IMR-90 (cell line): ENCODE results near the gene CTPS1. TPM values are rescaled to one million over a fixed set of nuclear protein-coding genes. Genes with fewer than 3 reads are reported as not detected.

Experiments used
- ATAC-seq: fragments of 200-7000 bp; cut with Tn5 transposase; 2 replicates; pipeline ENCODE4 v1.9.1; 2020; ENCODE audit warnings: low read depth, mild to moderate bottlenecking, moderate library complexity
- BruUV-seq: library from RNA; stranded (reverse); fragments of 400-500 nt; replicated peaks from 2 replicates; lab custom pipeline; 2021; lab: Mats Ljungman, UMichigan
- CTCF ChIA-PET: fragments of 300-600 bp; formaldehyde crosslinking; extraction: SDS; loops from one replicate; lab custom pipeline; 2021; ENCODE audit warnings: antibody characterized with exemption; lab: Yijun Ruan, JAX
- POLR2A ChIA-PET: fragments of 300-600 bp; sonication (Branson Sonifier 250); formaldehyde crosslinking; loops from one replicate; lab custom pipeline; 2022; ENCODE audit warnings: antibody characterized with exemption; ENCODE audit not compliant: unreplicated experiment; lab: Charles Lee
- DNase-seq: peaks from one replicate; pipeline ENCODE4 v3.0.0; 2013
- H2AFZ ChIP-seq: replicated peaks from 2 replicates; pipeline ENCODE3; 2013; ENCODE audit warnings: low read length, mild to moderate bottlenecking; ENCODE audit not compliant: poor library complexity
- H2AK5ac ChIP-seq: 2 replicates; pipeline ENCODE4 v1.6.1; 2013; ENCODE audit warnings: low read depth, low read length, inconsistent platforms
- H2AK9ac ChIP-seq: replicated peaks from 2 replicates; pipeline ENCODE3; 2013; ENCODE audit warnings: mild to moderate bottlenecking, low read depth, low read length, moderate library complexity; ENCODE audit not compliant: poor library complexity
- H2BK120ac ChIP-seq: 2 replicates; pipeline ENCODE4 v1.6.1; 2013; ENCODE audit warnings: low read depth, low read length, inconsistent platforms
- H2BK15ac ChIP-seq: 3 replicates; pipeline ENCODE4 v1.6.1; 2013; ENCODE audit warnings: low read depth, low read length, inconsistent platforms
- H2BK20ac ChIP-seq: 2 replicates; pipeline ENCODE4 v1.6.1; 2013; ENCODE audit warnings: low read depth, mild to moderate bottlenecking, inconsistent platforms, low read length, moderate library complexity
- H2BK5ac ChIP-seq: 2 replicates; pipeline ENCODE4 v1.6.1; 2013; ENCODE audit warnings: mild to moderate bottlenecking, low read depth, low read length, inconsistent platforms; ENCODE audit not compliant: poor library complexity, severe bottlenecking
- H3K14ac ChIP-seq: replicated peaks from 2 replicates; pipeline ENCODE4 v1.6.1; 2013; ENCODE audit warnings: low read depth, low read length, inconsistent platforms
- H3K18ac ChIP-seq: 2 replicates; pipeline ENCODE4 v1.6.1; 2013; ENCODE audit warnings: low read depth, low read length, control low read depth
- H3K23ac ChIP-seq: 2 replicates; pipeline ENCODE4 v1.6.1; 2013; ENCODE audit warnings: low read depth, low read length, inconsistent platforms
- H3K27ac ChIP-seq: 2 replicates; pipeline ENCODE4 v1.5.1; 2013; ENCODE audit warnings: mild to moderate bottlenecking, control low read depth, low read length; ENCODE audit not compliant: insufficient read depth
- H3K27me3 ChIP-seq: 2 replicates; pipeline ENCODE4 v1.6.1; 2013; ENCODE audit warnings: low read length; ENCODE audit not compliant: control insufficient read depth, insufficient read depth
- H3K36me3 ChIP-seq: 2 replicates; pipeline ENCODE4 v1.6.1; 2013; ENCODE audit warnings: low read length, mixed read lengths; ENCODE audit not compliant: control insufficient read depth, insufficient read depth
- H3K4ac ChIP-seq: 2 replicates; pipeline ENCODE4 v1.6.1; 2013; ENCODE audit warnings: low read depth, low read length, inconsistent platforms
- H3K4me1 ChIP-seq: 2 replicates; pipeline ENCODE4 v1.6.1; 2013; ENCODE audit warnings: low read length, mixed read lengths; ENCODE audit not compliant: control insufficient read depth, insufficient read depth
- H3K4me2 ChIP-seq: 2 replicates; pipeline ENCODE4 v1.6.1; 2013; ENCODE audit warnings: low read depth, mild to moderate bottlenecking, control low read depth, low read length, moderate library complexity
- H3K4me3 ChIP-seq: 2 replicates; pipeline ENCODE4 v1.5.1; 2013; ENCODE audit warnings: low read depth, mild to moderate bottlenecking, control low read depth, low read length, moderate library complexity; ENCODE audit not compliant: insufficient read depth
- H3K56ac ChIP-seq: 2 replicates; pipeline ENCODE4 v1.6.1; 2013; ENCODE audit warnings: low read length, inconsistent platforms; ENCODE audit not compliant: insufficient read depth; ENCODE audit errors: extremely low read depth
- H3K79me1 ChIP-seq, 2 experiments: 2 replicates each; pipeline ENCODE4 v1.6.1; 2013; ENCODE audit warnings: low read length in 2 of 2, inconsistent platforms in 1 of 2, low read depth in 1 of 2
- H3K9ac ChIP-seq: 2 replicates; pipeline ENCODE4 v1.6.1; 2013; ENCODE audit warnings: low read depth, low read length, control low read depth
- H3K9me1 ChIP-seq: 2 replicates; pipeline ENCODE4 v1.6.1; 2013; ENCODE audit warnings: low read length, inconsistent platforms; ENCODE audit not compliant: insufficient read depth
- H3K9me3 ChIP-seq: 2 replicates; pipeline ENCODE4 v1.6.1; 2013; ENCODE audit warnings: low read length; ENCODE audit not compliant: control insufficient read depth, insufficient read depth
- H4K20me1 ChIP-seq: 2 replicates; pipeline ENCODE4 v1.6.1; 2013; ENCODE audit warnings: low read length, inconsistent platforms; ENCODE audit not compliant: insufficient read depth
- H4K5ac ChIP-seq: 2 replicates; pipeline ENCODE4 v1.6.1; 2013; ENCODE audit warnings: mild to moderate bottlenecking, low read depth, low read length, control low read depth
- H4K8ac ChIP-seq, 2 experiments: 2 replicates each; pipeline ENCODE4 v1.6.1; 2013; ENCODE audit warnings: low read depth in 2 of 2, low read length in 2 of 2, control low read depth in 1 of 2, inconsistent platforms in 1 of 2
- H4K91ac ChIP-seq: 2 replicates; pipeline ENCODE4 v1.6.1; 2013; ENCODE audit warnings: low read depth, low read length, inconsistent platforms; ENCODE audit not compliant: insufficient read depth
- BHLHE40 ChIP-seq: fragments of 150-350 bp; IDR thresholded peaks from 2 replicates; pipeline ENCODE4 v1.6.1; 2016; ENCODE audit warnings: mild to moderate bottlenecking, low read depth, low read length
- CEBPB ChIP-seq: IDR thresholded peaks from 2 replicates; pipeline ENCODE4 v1.6.1; 2012; ENCODE audit warnings: low read depth, low read length, improper control_type of control experiment
- CHD1 ChIP-seq: IDR thresholded peaks from 2 replicates; pipeline ENCODE4 v1.6.1; 2012; ENCODE audit warnings: low read depth, low read length, improper control_type of control experiment
- FOS ChIP-seq: fragments of 150-350 bp; IDR thresholded peaks from 2 replicates; pipeline ENCODE4 v1.6.1; 2016; ENCODE audit warnings: low read depth, low read length
- MAFK ChIP-seq: IDR thresholded peaks from 2 replicates; pipeline ENCODE4 v1.6.1; 2012; ENCODE audit warnings: low read depth, low read length, improper control_type of control experiment
- MAZ ChIP-seq: IDR thresholded peaks from 2 replicates; pipeline ENCODE4 v1.6.1; 2012; ENCODE audit warnings: low read depth, mild to moderate bottlenecking, low read length, improper control_type of control experiment, moderate library complexity, borderline replicate concordance
- MXI1 ChIP-seq: IDR thresholded peaks from 2 replicates; pipeline ENCODE4 v1.6.1; 2012; ENCODE audit warnings: low read depth, mild to moderate bottlenecking, low read length, moderate library complexity, borderline replicate concordance
- NFE2L2 ChIP-seq: fragments of 150-350 bp; IDR thresholded peaks from 2 replicates; pipeline ENCODE4 v1.6.1; 2016; ENCODE audit warnings: low read depth, mild to moderate bottlenecking, low read length
- POLR2A ChIP-seq: IDR thresholded peaks from 2 replicates; pipeline ENCODE4 v1.6.1; 2012; ENCODE audit warnings: mild to moderate bottlenecking, low read depth, low read length
- RAD21 ChIP-seq: IDR thresholded peaks from 2 replicates; pipeline ENCODE4 v1.6.1; 2012; ENCODE audit warnings: low read length, improper control_type of control experiment
- RCOR1 ChIP-seq: IDR thresholded peaks from 2 replicates; pipeline ENCODE4 v1.6.1; 2012; ENCODE audit warnings: mild to moderate bottlenecking, low read length, improper control_type of control experiment; ENCODE audit not compliant: insufficient replicate concordance
- RFX5 ChIP-seq: IDR thresholded peaks from 2 replicates; pipeline ENCODE4 v1.8.0; 2012; ENCODE audit warnings: low read depth, mild to moderate bottlenecking, low read length, moderate library complexity
- SMC3 ChIP-seq: fragments of 150-350 bp; IDR thresholded peaks from 2 replicates; pipeline ENCODE4 v1.6.1; 2016; ENCODE audit warnings: low read depth, mild to moderate bottlenecking, antibody characterized with exemption, low read length, moderate library complexity
- WGBS, 2 experiments: methylation state at CpG; one replicate each; pipeline versions ENCODE4 v1.1.5 to v1.1.7; 2013; ENCODE audit warnings: missing lambda C conversion rate in 2 of 2; ENCODE audit not compliant: insufficient read length in 1 of 2; ENCODE audit errors: extremely low coverage in 2 of 2; 5-methylcytosine and 5-hydroxymethylcytosine counted together
- dilution Hi-C: fragments of 300-500 bp; cut with HindIII; formaldehyde crosslinking; loops from one replicate; pipeline ENCODE4 v1.14.3; 2018; ENCODE audit warnings: low sequenced_read_pairs; ENCODE audit not compliant: unreplicated experiment
- in situ Hi-C: fragments of 300-500 bp; cut with MboI; formaldehyde crosslinking; loops from 3 replicates; pipeline ENCODE4 v1.14.3; 2019; ENCODE audit warnings: low sequenced_read_pairs, inconsistent platforms, mixed read lengths
- intact Hi-C: fragments of 100-400 bp; cut with micrococcal nuclease; formaldehyde crosslinking; loops from 2 replicates; pipeline ENCODE4 v1.10.0; 2022
- polyA plus RNA-seq, 3 experiments: library from polyadenylated mRNA; depleted of rRNA; stranded (reverse); fragments of >200 nt; gene quantifications; 2 replicates each; pipeline ENCODE4 v1.2.3, GENCODE V29; 2012; ENCODE audit warnings: low replicate concordance in 1 of 3
- total RNA-seq: library from RNA; depleted of rRNA; stranded (reverse); fragments of >200 nt; gene quantifications from 2 replicates; pipeline ENCODE4 v1.2.3, GENCODE V29; 2012
- TF ChIP-seq, protein P1 (sequence below): conservative IDR thresholded peaks from 2 replicates; pipeline ENCODE4 v1.5.1; 2012; ENCODE audit warnings: mild to moderate bottlenecking, low read depth, low read length, improper control_type of control experiment
- TF ChIP-seq, protein P2 (sequence below): fragments of 150-350 bp; IDR thresholded peaks from 2 replicates; pipeline ENCODE4 v1.6.1; 2016; ENCODE audit warnings: low read depth, mild to moderate bottlenecking, low read length, moderate library complexity, borderline replicate concordance
- TF ChIP-seq, protein P3 (sequence below): fragments of 150-350 bp; IDR thresholded peaks from 2 replicates; pipeline ENCODE4 v1.6.1; 2017; ENCODE audit warnings: mild to moderate bottlenecking, antibody characterized with exemption, low read length, low read depth

Gene CTPS1
- total and polyA plus RNA-seq, 2 of the 4 experiments (the other 2 are of a cell fraction), result 40.4 to 41.0 TPM

DNA sequence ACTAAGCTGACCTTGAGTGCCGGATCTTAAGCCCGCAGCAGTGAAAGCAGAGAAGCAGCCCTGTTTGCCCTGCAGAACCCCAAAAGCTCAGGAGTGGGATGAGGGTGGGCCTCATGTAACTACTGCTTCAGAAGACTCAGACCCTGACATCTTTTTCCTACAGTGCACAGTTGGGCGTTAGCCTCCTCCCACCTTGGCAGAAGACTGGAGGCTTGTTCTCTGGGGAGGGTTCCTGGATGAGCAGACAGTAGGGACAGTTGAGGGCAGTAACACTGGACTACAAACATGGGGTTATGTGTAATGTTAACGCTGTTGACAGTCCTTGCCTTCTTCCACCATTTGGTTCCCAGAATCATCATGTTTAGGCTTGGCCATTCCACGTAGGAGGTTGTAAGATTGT, 9.6 kb downstream of the CTPS1 start:
- Histone ChIP-seq H3K4ac (no peak overlapping the region), H3K4me1 (peaks cover 12% of the 10 kb centered on the region), H4K91ac (no peak overlapping the region), H3K56ac (no peak overlapping the region), H3K4me3 (no peak overlapping the region), H3K79me1 (peaks cover 41 to 67% of the 10 kb centered on the region in 2 experiments), H3K14ac (no peak overlapping the region), H2AFZ (no peak overlapping the region), H3K9me3 (no peaks in the 10 kb centered on the region), H2AK9ac (no peak overlapping the region), H2BK20ac (no peak overlapping the region), H2BK120ac (no peak overlapping the region), H3K23ac (no peak overlapping the region), H3K4me2 (no peak overlapping the region), H2BK15ac (no peak overlapping the region), H2BK5ac (no peak overlapping the region), H3K9ac (no peak overlapping the region), H3K18ac (no peak overlapping the region), H4K5ac (no peak overlapping the region), H3K9me1 (peaks cover 13% of the 10 kb centered on the region), H4K20me1 (peaks cover 17% of the 10 kb centered on the region), H3K36me3 (peaks cover 45% of the 10 kb centered on the region), H3K27me3 (no peaks in the 10 kb centered on the region), H2AK5ac (no peak overlapping the region), H3K27ac (no peak overlapping the region), H4K8ac (no peak overlapping the region)
- in situ Hi-C loops, result no loop called here
- DNase-seq, result no peak
- no peak for ATAC-seq
- ChIA-PET CTCF (no interaction called here), POLR2A (no interaction called here)
- no CpG with 5 or more reads among the region's 5 CpGs for WGBS, 2 experiments
- no peak for TF ChIP-seq RFX5
- no peak for TF ChIP-seq POLR2A
- no peak for TF ChIP-seq MAFK
- TF ChIP-seq, protein P1, sequence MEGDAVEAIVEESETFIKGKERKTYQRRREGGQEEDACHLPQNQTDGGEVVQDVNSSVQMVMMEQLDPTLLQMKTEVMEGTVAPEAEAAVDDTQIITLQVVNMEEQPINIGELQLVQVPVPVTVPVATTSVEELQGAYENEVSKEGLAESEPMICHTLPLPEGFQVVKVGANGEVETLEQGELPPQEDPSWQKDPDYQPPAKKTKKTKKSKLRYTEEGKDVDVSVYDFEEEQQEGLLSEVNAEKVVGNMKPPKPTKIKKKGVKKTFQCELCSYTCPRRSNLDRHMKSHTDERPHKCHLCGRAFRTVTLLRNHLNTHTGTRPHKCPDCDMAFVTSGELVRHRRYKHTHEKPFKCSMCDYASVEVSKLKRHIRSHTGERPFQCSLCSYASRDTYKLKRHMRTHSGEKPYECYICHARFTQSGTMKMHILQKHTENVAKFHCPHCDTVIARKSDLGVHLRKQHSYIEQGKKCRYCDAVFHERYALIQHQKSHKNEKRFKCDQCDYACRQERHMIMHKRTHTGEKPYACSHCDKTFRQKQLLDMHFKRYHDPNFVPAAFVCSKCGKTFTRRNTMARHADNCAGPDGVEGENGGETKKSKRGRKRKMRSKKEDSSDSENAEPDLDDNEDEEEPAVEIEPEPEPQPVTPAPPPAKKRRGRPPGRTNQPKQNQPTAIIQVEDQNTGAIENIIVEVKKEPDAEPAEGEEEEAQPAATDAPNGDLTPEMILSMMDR, result no peak
- TF ChIP-seq, protein P2, sequence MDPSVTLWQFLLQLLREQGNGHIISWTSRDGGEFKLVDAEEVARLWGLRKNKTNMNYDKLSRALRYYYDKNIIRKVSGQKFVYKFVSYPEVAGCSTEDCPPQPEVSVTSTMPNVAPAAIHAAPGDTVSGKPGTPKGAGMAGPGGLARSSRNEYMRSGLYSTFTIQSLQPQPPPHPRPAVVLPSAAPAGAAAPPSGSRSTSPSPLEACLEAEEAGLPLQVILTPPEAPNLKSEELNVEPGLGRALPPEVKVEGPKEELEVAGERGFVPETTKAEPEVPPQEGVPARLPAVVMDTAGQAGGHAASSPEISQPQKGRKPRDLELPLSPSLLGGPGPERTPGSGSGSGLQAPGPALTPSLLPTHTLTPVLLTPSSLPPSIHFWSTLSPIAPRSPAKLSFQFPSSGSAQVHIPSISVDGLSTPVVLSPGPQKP, result no peak
- TF ChIP-seq, protein P3, sequence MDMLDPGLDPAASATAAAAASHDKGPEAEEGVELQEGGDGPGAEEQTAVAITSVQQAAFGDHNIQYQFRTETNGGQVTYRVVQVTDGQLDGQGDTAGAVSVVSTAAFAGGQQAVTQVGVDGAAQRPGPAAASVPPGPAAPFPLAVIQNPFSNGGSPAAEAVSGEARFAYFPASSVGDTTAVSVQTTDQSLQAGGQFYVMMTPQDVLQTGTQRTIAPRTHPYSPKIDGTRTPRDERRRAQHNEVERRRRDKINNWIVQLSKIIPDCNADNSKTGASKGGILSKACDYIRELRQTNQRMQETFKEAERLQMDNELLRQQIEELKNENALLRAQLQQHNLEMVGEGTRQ, result no peak
- no peak for TF ChIP-seq MXI1
- TF ChIP-seq SMC3, result no peak
- no peak for TF ChIP-seq FOS
- TF ChIP-seq CHD1, result no peak
- no peak for TF ChIP-seq BHLHE40
- TF ChIP-seq RAD21, result no peak
- no peak for TF ChIP-seq MAZ
- TF ChIP-seq CEBPB, result no peak
- TF ChIP-seq NFE2L2, result no peak
- no peak for TF ChIP-seq RCOR1
- intact Hi-C loops, result no loop called here
- no TSS peak for BruUV-seq
- dilution Hi-C loops, result no loop called here
